HCT116 (cell line): Measurements from ENCODE around the gene EXOSC7. TPM values are rescaled to one million over a fixed set of nuclear protein-coding genes. Genes with fewer than 3 reads are reported as not detected.

Experiments used
- ATAC-seq: fragments of 200-7000 bp; cut with Tn5 transposase; 2 replicates; pipeline ENCODE4 v1.9.1; 2020; ENCODE audit warnings: mild to moderate bottlenecking, moderate library complexity
- BruUV-seq: library from RNA; stranded (reverse); fragments of 400-500 nt; replicated peaks from 2 replicates; lab custom pipeline; 2021; lab: Mats Ljungman, UMichigan
- CTCF ChIA-PET: fragments of 300-600 bp; sonication (Branson Sonifier 250); formaldehyde crosslinking; loops from one replicate; lab custom pipeline; 2021; ENCODE audit warnings: antibody characterized with exemption; lab: Charles Lee
- POLR2A ChIA-PET: fragments of 300-600, 350-600 bp; sonication (Branson Sonifier 250); formaldehyde crosslinking; loops from one replicate; lab custom pipeline; 2021; ENCODE audit warnings: antibody characterized with exemption; lab: Charles Lee
- RAD21 ChIA-PET, 2 experiments: fragments of 300-600 bp; sonication (Branson Sonifier 250); formaldehyde crosslinking; loops; one replicate each; lab custom pipeline; 2023; ENCODE audit warnings: low total read pairs in 2 of 2; ENCODE audit not compliant: uncharacterized antibody in 2 of 2, unreplicated experiment in 2 of 2, low non-redundant PET in 1 of 2; lab: Charles Lee
- DNase-seq: peaks from one replicate; pipeline ENCODE4 v3.0.0-alpha.2; 2010; ENCODE audit warnings: low read depth, low spot score
- H2AFZ ChIP-seq: fragments of 200-600 bp; shearing (Covaris generic), sonication (generic); 2 replicates; pipeline ENCODE4 v1.6.1; 2017; ENCODE audit warnings: low read depth, mixed run types, mixed read lengths, antibody characterized with exemption, low read length; ENCODE audit not compliant: poor library complexity, severe bottlenecking
- H3K27ac ChIP-seq: 2 replicates; pipeline ENCODE4 v1.5.1; 2012; ENCODE audit warnings: low read depth, low read length
- H3K27me3 ChIP-seq: fragments of 200-600 bp; sonication (generic); 2 replicates; pipeline ENCODE4 v1.6.1; 2016; ENCODE audit warnings: mixed run types, low read length, mixed read lengths; ENCODE audit not compliant: insufficient read depth
- H3K36me3 ChIP-seq, 2 experiments: fragments of 200-500 bp in 1 of 2; fragments of 200-600 bp in 1 of 2; sonication (Bioruptor generic) in 1 of 2; sonication (generic) in 1 of 2; 2 replicates each; pipeline versions ENCODE4 v1.5.1 to v1.6.1; 2014 to 2016; ENCODE audit warnings: low read length in 2 of 2, inconsistent platforms in 1 of 2, mixed read lengths in 1 of 2, mixed run types in 1 of 2; ENCODE audit not compliant: insufficient read depth in 2 of 2, control insufficient read depth in 1 of 2
- H3K4me1 ChIP-seq, 2 experiments: fragments of 200-600 bp in 1 of 2; sonication (generic) in 1 of 2; 2 replicates each; pipeline versions ENCODE4 v1.5.1 to v1.6.1; 2012 to 2017; ENCODE audit warnings: low read length in 2 of 2, inconsistent platforms in 1 of 2, mild to moderate bottlenecking in 1 of 2, mixed read lengths in 1 of 2, mixed run types in 1 of 2, moderate library complexity in 1 of 2; ENCODE audit not compliant: insufficient read depth in 2 of 2, control insufficient read depth in 1 of 2
- H3K4me2 ChIP-seq: fragments of 200-600 bp; sonication (generic); 2 replicates; pipeline ENCODE4 v1.6.1; 2017; ENCODE audit warnings: mixed run types, low read length, mixed read lengths
- H3K4me3 ChIP-seq, 2 experiments: fragments of 200-600 bp in 1 of 2; sonication (generic) in 1 of 2; replicated peaks in 1 of 2; 2 replicates each; pipeline ENCODE4 v1.5.1; 2011 to 2016; ENCODE audit warnings: low read length in 2 of 2, control low read depth in 1 of 2, low read depth in 1 of 2, mild to moderate bottlenecking in 1 of 2, mixed read lengths in 1 of 2, mixed run types in 1 of 2
- H3K79me2 ChIP-seq: fragments of 200-600 bp; sonication (generic); 2 replicates; pipeline ENCODE4 v1.6.1; 2017; ENCODE audit warnings: mild to moderate bottlenecking, mixed run types, low read length, moderate library complexity, mixed read lengths; ENCODE audit not compliant: insufficient read depth
- H3K9ac ChIP-seq: fragments of 200-600 bp; sonication (generic); 2 replicates; pipeline ENCODE4 v1.6.1; 2016; ENCODE audit warnings: low read length, mixed read lengths
- H3K9me2 ChIP-seq: fragments of 200-600 bp; sonication (generic), shearing (Covaris generic); 2 replicates; pipeline ENCODE4 v1.6.1; 2017; ENCODE audit warnings: mixed run types, mild to moderate bottlenecking, moderate library complexity; ENCODE audit not compliant: insufficient read depth
- H3K9me3 ChIP-seq, 2 experiments: fragments of 200-500 bp in 1 of 2; fragments of 200-600 bp in 1 of 2; sonication (Bioruptor generic) in 1 of 2; sonication (generic) in 1 of 2; 2 replicates each; pipeline ENCODE4 v1.6.1; 2014 to 2017; ENCODE audit warnings: low read length in 2 of 2, mixed read lengths in 2 of 2, inconsistent platforms in 1 of 2, low read depth in 1 of 2, mild to moderate bottlenecking in 1 of 2, mixed run types in 1 of 2, moderate library complexity in 1 of 2; ENCODE audit not compliant: control insufficient read depth in 1 of 2, insufficient read depth in 1 of 2
- H4K20me1 ChIP-seq: fragments of 200-600 bp; sonication (generic), shearing (Covaris generic); 2 replicates; pipeline ENCODE4 v1.6.1; 2017; ENCODE audit warnings: mixed run types, mild to moderate bottlenecking, moderate library complexity; ENCODE audit not compliant: insufficient read depth
- CBX3 ChIP-seq: IDR thresholded peaks from 2 replicates; pipeline ENCODE4 v1.6.1; 2012; ENCODE audit warnings: low read depth
- CEBPB ChIP-seq: IDR thresholded peaks from 2 replicates; pipeline ENCODE4 v1.6.1; 2012; ENCODE audit warnings: low read depth
- CTCF ChIP-seq, 3 experiments: fragments of 200-600 bp in 1 of 3; sonication (generic) in 1 of 3; IDR thresholded peaks in 2 of 3; conservative IDR thresholded peaks in 1 of 3; 2 replicates each; pipeline ENCODE4 v1.5.1; 2012 to 2017; ENCODE audit warnings: low read depth in 2 of 3, low read length in 2 of 3, antibody characterized with exemption in 1 of 3, borderline replicate concordance in 1 of 3, control low read depth in 1 of 3, mild to moderate bottlenecking in 1 of 3, mixed read lengths in 1 of 3, mixed run types in 1 of 3, moderate library complexity in 1 of 3; ENCODE audit not compliant: insufficient read depth in 1 of 3
- EZH2 ChIP-seq: fragments of 200-600 bp; sonication (generic); IDR thresholded peaks from 2 replicates; pipeline ENCODE4 v1.6.1; 2017; ENCODE audit warnings: antibody characterized with exemption, mixed run types
- EZH2phosphoT487 ChIP-seq: fragments of 200-600 bp; IDR thresholded peaks from 2 replicates; pipeline ENCODE4 v1.6.1; 2018; ENCODE audit warnings: antibody characterized with exemption, borderline replicate concordance
- FOSL1 ChIP-seq: IDR thresholded peaks from 2 replicates; pipeline ENCODE4 v1.6.1; 2012; ENCODE audit warnings: low read depth
- POLR2AphosphoS5 ChIP-seq: IDR thresholded peaks from 2 replicates; pipeline ENCODE4 v1.6.1; 2011; ENCODE audit warnings: mild to moderate bottlenecking, low read depth, low read length, moderate library complexity
- SIN3A ChIP-seq: IDR thresholded peaks from 2 replicates; pipeline ENCODE4 v1.6.1; 2012; ENCODE audit warnings: low read depth
- SP1 ChIP-seq: IDR thresholded peaks from 2 replicates; pipeline ENCODE4 v1.6.1; 2012; ENCODE audit warnings: low read depth
- YY1 ChIP-seq: IDR thresholded peaks from 2 replicates; pipeline ENCODE4 v1.6.1; 2011; ENCODE audit warnings: low read length, low read depth, moderate library complexity, mild to moderate bottlenecking; ENCODE audit not compliant: insufficient replicate concordance; ENCODE audit errors: extremely low read depth
- ZNF274 ChIP-seq: fragments of 200-500 bp; sonication (Bioruptor generic); IDR thresholded peaks from 2 replicates; pipeline ENCODE4 v1.6.1; 2014; ENCODE audit warnings: mild to moderate bottlenecking, low read depth, low read length, inconsistent platforms
- intact Hi-C: fragments of 100-400 bp; cut with micrococcal nuclease; formaldehyde crosslinking; loops from 2 replicates; pipeline ENCODE4 v1.10.0; 2022
- total RNA-seq: library from RNA; stranded (reverse); gene quantifications from one replicate; pipeline ENCODE4 v1.2.1, GENCODE V29; 2021; ENCODE audit not compliant: unreplicated experiment

The EXOSC7 gene
- total RNA-seq, 1 experiment from 2014 or later, result 72.6 TPM

DNA sequence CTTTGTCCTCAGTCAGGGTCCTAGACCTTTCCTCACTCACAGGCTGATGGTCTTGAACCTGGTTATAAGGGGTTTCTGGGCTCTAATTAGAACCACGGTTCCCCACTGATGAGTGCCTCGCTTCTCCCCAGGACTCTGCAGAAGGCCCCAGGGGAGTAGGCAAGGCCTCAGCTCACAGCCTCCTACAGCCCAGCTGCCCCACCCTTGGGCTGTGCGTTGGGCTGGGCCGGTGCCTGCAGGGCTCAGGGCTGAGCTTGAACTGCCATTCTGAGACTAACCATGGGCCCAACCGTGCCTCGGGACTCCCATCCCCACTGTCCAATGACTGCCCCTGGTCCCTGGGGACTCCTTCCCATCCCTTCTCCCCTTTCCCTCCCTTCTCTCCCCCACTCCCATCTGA lies 75.6 kb downstream of the EXOSC7 start:
- no peak overlapping the region for H3K4me2 ChIP-seq
- no peaks in the 10 kb centered on the region for H3K36me3 ChIP-seq
- RAD21 ChIA-PET, result no interaction called here
- no peaks in the 10 kb centered on the region for H3K79me2 ChIP-seq
- no peaks in the 10 kb centered on the region for H3K27me3 ChIP-seq
- no peak overlapping the region for H3K4me3 ChIP-seq
- peaks cover 16 to 31% of the 10 kb centered on the region in 2 experiments; a peak in 3 of 4 replicates for H3K4me1 ChIP-seq
- DNase-seq, result no peak
- H3K9ac ChIP-seq, result no peak overlapping the region
- no peak overlapping the region for H3K27ac ChIP-seq
- intact Hi-C loops, result no loop called here
- no peak for TF ChIP-seq YY1
- no peak for TF ChIP-seq SP1
- no peak for TF ChIP-seq EZH2
- no peak for TF ChIP-seq CBX3
- no peak for TF ChIP-seq FOSL1
- no peak for TF ChIP-seq CTCF (IDR thresholded peaks at IDR 0.05 in 2 of 3, conservative IDR thresholded peaks at IDR 0.05 in 1 of 3; ENCODE audit: borderline replicate concordance in 1 of 3, insufficient read depth in 1 of 3, low read depth in 2 of 3, low read length in 2 of 3)
- TF ChIP-seq ZNF274, result no peak
- TF ChIP-seq EZH2phosphoT487, result no peak
- TF ChIP-seq SIN3A, result no peak
- TF ChIP-seq POLR2AphosphoS5, result no peak
- no peak for TF ChIP-seq CEBPB
- H4K20me1 ChIP-seq, result no peaks in the 10 kb centered on the region
- POLR2A ChIA-PET, result interaction anchor here (0.6 kb wide), 1 partner anchor 1477 kb away, joined by 3 read pairs; no protein-coding TSS in a partner anchor
- no peaks in the 10 kb centered on the region for H3K9me3 ChIP-seq
- H3K9me2 ChIP-seq, result no peaks in the 10 kb centered on the region
- no peak overlapping the region for H2AFZ ChIP-seq
- CTCF ChIA-PET, result no interaction called here
- BruUV-seq, result no TSS peak
- ATAC-seq, result no peak
